Loucy (cell line): Measurements from ENCODE around the gene COL11A2.

Experiments used
- H2AFZ ChIP-seq: fragments of 200-600 bp; sonication (generic); 2 replicates; pipeline ENCODE4 v1.6.0; 2016; ENCODE audit warnings: antibody characterized with exemption, mild to moderate bottlenecking, low read length, moderate library complexity
- H3F3A ChIP-seq: fragments of 200-600 bp; 2 replicates; pipeline ENCODE4 v1.6.0; 2016; ENCODE audit warnings: antibody characterized with exemption, low read depth, mild to moderate bottlenecking
- H3K27me3 ChIP-seq: fragments of 200-600 bp; sonication (generic); 2 replicates; pipeline ENCODE4 v1.6.1; 2014; ENCODE audit warnings: low read length, mild to moderate bottlenecking; ENCODE audit not compliant: insufficient read depth, poor library complexity, severe bottlenecking
- H3K36me3 ChIP-seq: fragments of 200-600 bp; sonication (generic); 2 replicates; pipeline ENCODE4 v1.6.1; 2016; ENCODE audit warnings: low read length; ENCODE audit not compliant: insufficient read depth
- H3K4me1 ChIP-seq: fragments of 200-600 bp; sonication (generic); 2 replicates; pipeline ENCODE4 v1.5.1; 2014; ENCODE audit warnings: low read length, mild to moderate bottlenecking; ENCODE audit not compliant: insufficient read depth, poor library complexity, severe bottlenecking
- H3K4me2 ChIP-seq: fragments of 200-600 bp; sonication (generic); 2 replicates; pipeline ENCODE4 v1.6.0; 2014; ENCODE audit warnings: antibody characterized with exemption, low read length, low read depth, mild to moderate bottlenecking; ENCODE audit not compliant: poor library complexity, severe bottlenecking
- H3K4me3 ChIP-seq: fragments of 200-600 bp; sonication (generic); 2 replicates; pipeline ENCODE4 v1.5.1; 2014; ENCODE audit warnings: low read length, mild to moderate bottlenecking, mixed read lengths; ENCODE audit not compliant: poor library complexity, severe bottlenecking
- H3K79me2 ChIP-seq: fragments of 200-600 bp; sonication (generic); 2 replicates; pipeline ENCODE4 v1.6.1; 2014; ENCODE audit warnings: low read length; ENCODE audit not compliant: insufficient read depth
- H3K9ac ChIP-seq: fragments of 200-600 bp; sonication (generic); 2 replicates; pipeline ENCODE4 v1.6.0; 2014; ENCODE audit warnings: mild to moderate bottlenecking, low read depth, low read length, moderate library complexity; ENCODE audit not compliant: poor library complexity, severe bottlenecking
- H3K9me2 ChIP-seq: fragments of 200-600 bp; sonication (generic); replicated peaks from 2 replicates; pipeline ENCODE4 v1.6.1; 2016; ENCODE audit warnings: low read depth, low read length, mixed read lengths
- H3K9me3 ChIP-seq: fragments of 200-600 bp; sonication (generic); 2 replicates; pipeline ENCODE4 v1.6.1; 2014; ENCODE audit warnings: mild to moderate bottlenecking, antibody characterized with exemption, low read length, low read depth; ENCODE audit not compliant: insufficient read depth
- H4K20me1 ChIP-seq: fragments of 200-600 bp; sonication (generic); 2 replicates; pipeline ENCODE4 v1.6.0; 2014; ENCODE audit warnings: antibody characterized with exemption, low read length, mild to moderate bottlenecking; ENCODE audit not compliant: insufficient read depth, poor library complexity, severe bottlenecking
- CTCF ChIP-seq: fragments of 200-600 bp; sonication (generic); conservative IDR thresholded peaks from 2 replicates; pipeline ENCODE4 v1.5.1; 2014; ENCODE audit warnings: mild to moderate bottlenecking, antibody characterized with exemption, low read length
- EZH2phosphoT487 ChIP-seq: fragments of 200-600 bp; IDR thresholded peaks from 2 replicates; pipeline ENCODE4 v1.6.1; 2018; ENCODE audit warnings: antibody characterized with exemption, mild to moderate bottlenecking, moderate library complexity, borderline replicate concordance

Gene COL11A2

GRCh38 chr6:33215271-33216116 lies 23.2 kb upstream of the COL11A2 start:
- no peaks in the 10 kb centered on the region for H3K4me1 ChIP-seq
- H3K27me3 ChIP-seq = no peaks in the 10 kb centered on the region
- no peaks in the 10 kb centered on the region for H3F3A ChIP-seq
- TF ChIP-seq CTCF (no peak), EZH2phosphoT487 (no peak)
- H3K4me2 ChIP-seq = no peak overlapping the region
- H3K79me2 ChIP-seq = no peaks in the 10 kb centered on the region
- H4K20me1 ChIP-seq = no peaks in the 10 kb centered on the region
- no peaks in the 10 kb centered on the region for H3K36me3 ChIP-seq
- no peak overlapping the region for H3K9ac ChIP-seq
- H3K9me3 ChIP-seq = no peaks in the 10 kb centered on the region
- no peaks in the 10 kb centered on the region for H3K9me2 ChIP-seq
- H2AFZ ChIP-seq = no peak overlapping the region
- H3K4me3 ChIP-seq = no peak overlapping the region

GRCh38 chr6:33213989-33214335 lies 21.7 kb upstream of the COL11A2 start:
- TF ChIP-seq EZH2phosphoT487 = no peak
- no peak for TF ChIP-seq CTCF
- Histone ChIP-seq H4K20me1 (no peaks in the 10 kb centered on the region), H3K27me3 (no peaks in the 10 kb centered on the region), H3K9ac (no peak overlapping the region), H3K9me3 (no peaks in the 10 kb centered on the region), H2AFZ (no peak overlapping the region), H3K4me3 (no peak overlapping the region), H3K4me2 (no peak overlapping the region), H3K4me1 (peaks cover 4% of the 10 kb centered on the region), H3K36me3 (no peaks in the 10 kb centered on the region), H3K79me2 (peaks cover 3% of the 10 kb centered on the region; the same call in 1 of the 2 replicates), H3F3A (no peaks in the 10 kb centered on the region), H3K9me2 (no peaks in the 10 kb centered on the region)

DNA sequence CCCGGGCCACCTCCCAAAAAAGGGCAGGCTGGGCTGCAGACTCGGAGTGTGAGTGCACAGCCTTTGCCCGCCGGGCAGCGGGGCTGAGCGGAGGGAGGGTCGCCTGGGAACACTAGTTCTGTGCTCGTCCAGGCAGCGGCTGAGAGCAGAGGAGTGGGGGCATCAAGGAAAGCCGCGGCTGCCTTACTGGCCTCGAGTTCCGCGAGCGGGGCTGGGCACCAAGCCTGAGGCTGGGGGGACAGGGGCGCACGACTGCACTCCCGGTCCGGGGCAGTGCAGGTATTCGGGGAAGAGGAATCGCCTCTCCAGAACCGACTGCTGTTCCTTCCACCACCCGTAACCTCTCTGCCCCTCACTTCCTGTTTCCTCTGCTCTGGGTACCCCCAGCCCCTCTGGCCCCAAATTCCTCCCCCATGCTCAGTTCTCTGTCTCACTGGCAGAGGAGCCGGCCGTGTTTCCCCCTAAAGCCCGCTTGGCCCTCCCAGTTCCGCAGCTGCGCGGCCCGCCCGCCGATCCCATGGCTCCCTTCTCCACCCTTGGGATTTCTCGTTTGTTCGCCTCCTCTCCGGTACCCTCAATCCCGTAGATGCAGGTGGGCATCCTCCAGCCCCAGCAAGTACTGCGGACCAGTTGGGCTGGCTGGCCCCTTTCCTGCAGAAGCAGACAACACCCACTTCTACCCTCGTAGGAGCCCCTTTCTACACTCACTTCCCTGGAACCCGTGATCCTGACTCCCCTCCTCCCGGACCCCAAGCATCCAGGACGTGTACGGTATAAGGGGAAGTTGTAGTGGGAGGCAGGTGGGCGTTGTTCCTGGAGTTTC lies 21.1 kb upstream of the COL11A2 start:
- TF ChIP-seq EZH2phosphoT487 (no peak), CTCF (no peak)
- peaks cover 7% of the 10 kb centered on the region; the same call in 1 of the 2 replicates for H3K79me2 ChIP-seq
- no peaks in the 10 kb centered on the region for H3K27me3 ChIP-seq
- no peak overlapping the region for H3K4me3 ChIP-seq
- no peak overlapping the region for H2AFZ ChIP-seq
- no peaks in the 10 kb centered on the region for H3K9me3 ChIP-seq
- H3K9me2 ChIP-seq = no peaks in the 10 kb centered on the region
- no peak overlapping the region for H3K4me2 ChIP-seq
- no peaks in the 10 kb centered on the region for H3F3A ChIP-seq
- peaks cover 6% of the 10 kb centered on the region for H3K4me1 ChIP-seq
- H3K9ac ChIP-seq = no peak overlapping the region
- no peaks in the 10 kb centered on the region for H4K20me1 ChIP-seq
- H3K36me3 ChIP-seq = no peaks in the 10 kb centered on the region
